Fibroblast of lung (primary cell): Measurements from ENCODE around the gene FYN. TPM values are rescaled to one million over a fixed set of nuclear protein-coding genes. Genes with fewer than 3 reads are reported as not detected.
A peak's percentile ranks its signal among the peaks of the same experiment; 100 is the strongest.

Source experiments
- DNase-seq, 2 donors: peaks; one replicate each; pipeline versions ENCODE4 v3.0.0 to v3.0.0-alpha.2; 2010; ENCODE audit warnings: low read depth in 2 of 2
- H2AFZ ChIP-seq: 2 replicates; pipeline ENCODE4 v1.5.1; 2012; ENCODE audit warnings: low read length, control low read depth, inconsistent platforms
- H3K27ac ChIP-seq: 2 replicates; pipeline ENCODE4 v1.5.1; 2011; ENCODE audit warnings: low read length, control low read depth; ENCODE audit not compliant: insufficient read depth
- H3K27me3 ChIP-seq: 2 replicates; pipeline ENCODE4 v1.5.1; 2011; ENCODE audit warnings: mild to moderate bottlenecking, low read length; ENCODE audit not compliant: control insufficient read depth, insufficient read depth
- H3K36me3 ChIP-seq: 2 replicates; pipeline ENCODE4 v1.5.1; 2011; ENCODE audit warnings: low read length; ENCODE audit not compliant: control insufficient read depth, insufficient read depth
- H3K4me1 ChIP-seq: 2 replicates; pipeline ENCODE4 v1.5.1; 2011; ENCODE audit warnings: low read length; ENCODE audit not compliant: control insufficient read depth, insufficient read depth; ENCODE audit errors: extremely low read depth
- H3K4me2 ChIP-seq: 2 replicates; pipeline ENCODE4 v1.5.1; 2011; ENCODE audit warnings: low read length, control low read depth; ENCODE audit not compliant: insufficient read depth; ENCODE audit errors: extremely low read depth
- H3K4me3 ChIP-seq, 4 experiments: fragments of 200-600 bp in 1 of 4; sonication (generic) in 1 of 4; replicated peaks in 1 of 4; 2 replicates each; pipeline ENCODE4 v1.5.1; 2011 to 2016; ENCODE audit warnings: low read length in 4 of 4, low read depth in 3 of 4, mild to moderate bottlenecking in 3 of 4, control low read depth in 2 of 4, inconsistent platforms in 1 of 4, mixed read lengths in 1 of 4; ENCODE audit not compliant: insufficient read depth in 1 of 4; ENCODE audit errors: control extremely low read depth in 1 of 4
- H3K79me2 ChIP-seq: 2 replicates; pipeline ENCODE4 v1.5.1; 2012; ENCODE audit warnings: mild to moderate bottlenecking, low read length, inconsistent platforms; ENCODE audit not compliant: control insufficient read depth, insufficient read depth
- H3K9ac ChIP-seq: 2 replicates; pipeline ENCODE4 v1.5.1; 2011; ENCODE audit warnings: mild to moderate bottlenecking, low read length, control low read depth; ENCODE audit not compliant: insufficient read depth
- H3K9me3 ChIP-seq: 2 replicates; pipeline ENCODE4 v1.5.1; 2012; ENCODE audit warnings: low read depth, low read length; ENCODE audit not compliant: control insufficient read depth, insufficient read depth
- H4K20me1 ChIP-seq: 2 replicates; pipeline ENCODE4 v1.5.1; 2011; ENCODE audit warnings: low read length; ENCODE audit not compliant: control insufficient read depth, insufficient read depth; ENCODE audit errors: extremely low read depth
- EZH2 ChIP-seq: IDR thresholded peaks from 2 replicates; pipeline ENCODE4 v1.5.1; 2012; ENCODE audit warnings: low read length, control low read depth, mild to moderate bottlenecking; ENCODE audit errors: missing control alignments
- polyA plus RNA-seq, 2 donors: library from polyadenylated mRNA; depleted of rRNA in 1 of 2; stranded (reverse) in 1 of 2; unstranded in 1 of 2; fragments of >200 nt; gene quantifications; 2 replicates each; pipeline ENCODE4 v1.2.1, GENCODE V29; 2011 to 2012; ENCODE audit warnings: missing spikeins in 1 of 2
- total RNA-seq: library from RNA; depleted of rRNA; stranded (reverse); fragments of >200 nt; gene quantifications from 2 replicates; pipeline ENCODE4 v1.2.1, GENCODE V29; 2014
- TF ChIP-seq, protein P1 (sequence below), 2 donors: IDR thresholded peaks in 1 of 2; conservative IDR thresholded peaks in 1 of 2; 1 replicate in 1 of 2; 2 replicates in 1 of 2; pipeline ENCODE4 v1.5.1; 2011 to 2012; ENCODE audit warnings: low read length in 2 of 2, control low read depth in 1 of 2, inconsistent platforms in 1 of 2, low read depth in 1 of 2, mild to moderate bottlenecking in 1 of 2

FYN gene
- total and polyA plus RNA-seq, 2 donors (not counting 1 experiment from before 2014, with no cell fraction given) = 64.7 TPM

DNA sequence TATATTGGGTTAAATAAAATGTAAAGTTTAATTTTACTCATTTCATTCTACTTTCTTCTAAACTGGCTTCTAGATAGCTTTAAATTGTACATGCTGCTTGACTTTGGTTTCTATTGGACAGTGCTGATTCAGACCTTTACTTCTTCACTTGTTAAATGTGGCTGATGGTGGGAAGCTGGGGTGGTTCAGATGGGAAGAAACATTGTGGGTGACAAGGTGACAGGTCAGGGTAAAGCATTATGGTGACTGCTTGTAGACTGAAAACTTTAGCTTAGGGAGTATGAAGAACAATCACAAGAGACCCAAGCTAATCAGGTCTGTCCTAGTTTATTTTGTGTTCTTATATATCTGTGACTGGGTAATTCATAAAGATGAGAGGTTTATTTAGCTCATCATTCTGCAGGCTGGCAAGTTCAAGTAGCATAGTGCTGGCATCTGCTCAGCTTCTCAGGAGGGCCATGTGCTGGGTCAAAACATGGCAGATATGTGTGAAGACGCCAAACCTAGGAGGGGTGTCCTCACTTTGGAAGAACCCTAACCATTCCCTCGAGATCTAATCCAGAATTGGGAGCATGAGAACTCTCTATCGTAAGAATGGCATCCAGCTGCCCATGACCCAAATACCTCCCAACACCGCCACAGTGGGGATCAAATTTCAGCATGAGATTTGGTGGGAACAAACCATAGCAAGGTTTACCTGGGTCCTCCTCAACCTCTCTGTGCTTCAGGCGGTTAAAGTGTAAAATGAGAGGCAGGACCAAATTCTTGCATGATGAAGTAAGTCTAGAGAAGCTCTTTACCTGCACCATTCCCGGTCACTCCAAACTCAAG, 102.8 kb downstream of the FYN start:
- Histone ChIP-seq H3K36me3 (no peaks in the 10 kb centered on the region), H3K4me2 (no peak overlapping the region), H3K4me3 (no peak overlapping the region), H3K79me2 (no peaks in the 10 kb centered on the region), H3K9me3 (no peaks in the 10 kb centered on the region), H4K20me1 (peaks cover 2% of the 10 kb centered on the region), H3K9ac (no peak overlapping the region), H3K4me1 (peaks cover 2% of the 10 kb centered on the region), H3K27me3 (no peaks in the 10 kb centered on the region), H2AFZ (no peak overlapping the region), H3K27ac (no peak overlapping the region)
- TF ChIP-seq EZH2 = no peak
- TF ChIP-seq, protein P1, sequence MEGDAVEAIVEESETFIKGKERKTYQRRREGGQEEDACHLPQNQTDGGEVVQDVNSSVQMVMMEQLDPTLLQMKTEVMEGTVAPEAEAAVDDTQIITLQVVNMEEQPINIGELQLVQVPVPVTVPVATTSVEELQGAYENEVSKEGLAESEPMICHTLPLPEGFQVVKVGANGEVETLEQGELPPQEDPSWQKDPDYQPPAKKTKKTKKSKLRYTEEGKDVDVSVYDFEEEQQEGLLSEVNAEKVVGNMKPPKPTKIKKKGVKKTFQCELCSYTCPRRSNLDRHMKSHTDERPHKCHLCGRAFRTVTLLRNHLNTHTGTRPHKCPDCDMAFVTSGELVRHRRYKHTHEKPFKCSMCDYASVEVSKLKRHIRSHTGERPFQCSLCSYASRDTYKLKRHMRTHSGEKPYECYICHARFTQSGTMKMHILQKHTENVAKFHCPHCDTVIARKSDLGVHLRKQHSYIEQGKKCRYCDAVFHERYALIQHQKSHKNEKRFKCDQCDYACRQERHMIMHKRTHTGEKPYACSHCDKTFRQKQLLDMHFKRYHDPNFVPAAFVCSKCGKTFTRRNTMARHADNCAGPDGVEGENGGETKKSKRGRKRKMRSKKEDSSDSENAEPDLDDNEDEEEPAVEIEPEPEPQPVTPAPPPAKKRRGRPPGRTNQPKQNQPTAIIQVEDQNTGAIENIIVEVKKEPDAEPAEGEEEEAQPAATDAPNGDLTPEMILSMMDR (conservative IDR thresholded peaks at IDR 0.05 in 1 of 2, IDR thresholded peaks at IDR 0.05 in 1 of 2; ENCODE audit: low read depth in 1 of 2, low read length in 2 of 2) = no peak
- DNase-seq = no peak

DNA sequence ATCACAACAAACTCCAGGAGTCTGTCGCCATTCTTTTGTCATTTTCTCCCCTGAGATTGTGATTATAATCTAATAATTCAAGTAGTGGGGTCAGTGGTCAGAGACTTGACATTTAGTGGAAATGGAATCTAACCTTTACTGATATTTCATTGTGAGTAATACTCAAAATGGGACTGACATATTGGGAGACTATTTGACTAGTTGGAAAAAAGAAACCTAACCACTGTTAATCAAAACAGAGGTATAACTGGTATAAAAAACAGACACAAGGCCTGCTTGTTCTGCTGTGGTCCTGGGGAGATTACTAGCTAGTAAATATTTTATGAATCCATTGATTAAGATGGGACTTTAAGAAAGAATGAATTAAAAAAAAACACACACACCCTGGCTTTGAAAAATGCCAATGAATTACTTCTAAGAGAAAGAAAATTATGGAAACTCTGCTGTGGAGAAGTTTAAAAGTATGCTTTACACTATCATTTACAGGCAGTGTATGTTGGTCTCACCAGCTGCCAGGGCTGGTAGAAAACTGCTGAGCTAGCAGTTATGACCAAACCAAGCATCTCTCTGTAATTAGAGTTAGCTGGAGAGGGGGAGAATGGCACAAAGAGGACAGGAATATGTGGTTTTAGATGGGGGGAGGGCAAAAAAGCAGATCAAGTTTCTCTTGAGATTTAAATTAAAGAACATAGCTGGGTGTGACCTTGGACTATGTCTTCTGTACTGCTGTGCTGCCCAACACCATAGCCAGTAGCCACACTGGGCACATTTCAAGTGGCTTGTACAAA, 103.7 kb downstream of the FYN start:
- no peak overlapping the region for H3K9ac ChIP-seq
- no peaks in the 10 kb centered on the region for H3K36me3 ChIP-seq
- H3K4me3 ChIP-seq = no peak overlapping the region
- H3K4me1 ChIP-seq = peaks cover 2% of the 10 kb centered on the region
- DNase-seq = peak in 1 of 2 donors; percentile 45
- TF ChIP-seq, protein P1 (conservative IDR thresholded peaks at IDR 0.05 in 1 of 2, IDR thresholded peaks at IDR 0.05 in 1 of 2; ENCODE audit: low read depth in 1 of 2, low read length in 2 of 2) = no peak
- TF ChIP-seq EZH2 = no peak
- H3K27ac ChIP-seq = no peak overlapping the region
- H3K4me2 ChIP-seq = no peak overlapping the region
- H3K27me3 ChIP-seq = no peaks in the 10 kb centered on the region
- H3K9me3 ChIP-seq = no peaks in the 10 kb centered on the region
- H4K20me1 ChIP-seq = peaks cover 2% of the 10 kb centered on the region
- no peaks in the 10 kb centered on the region for H3K79me2 ChIP-seq
- H2AFZ ChIP-seq = no peak overlapping the region

DNA sequence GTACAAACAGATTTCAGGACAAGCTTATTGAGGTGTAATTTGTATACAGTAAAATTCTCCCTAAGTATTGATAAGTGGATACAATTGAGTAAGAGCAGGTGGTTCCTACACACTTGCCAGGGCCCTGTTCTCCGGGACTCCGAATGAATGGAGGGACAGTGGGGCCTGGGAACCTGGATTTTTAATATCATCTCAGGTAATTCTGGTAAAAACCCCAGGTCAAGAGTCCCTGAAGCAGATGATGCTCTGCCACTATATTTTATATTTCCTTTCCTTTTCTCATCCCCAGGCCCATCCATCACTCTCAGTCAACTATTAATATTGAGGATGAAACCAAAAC, 104.9 kb downstream of the FYN start:
- Histone ChIP-seq H3K27ac (no peak overlapping the region), H3K9ac (no peak overlapping the region), H3K4me3 (no peak overlapping the region), H2AFZ (no peak overlapping the region), H3K27me3 (no peaks in the 10 kb centered on the region), H4K20me1 (peaks cover 2% of the 10 kb centered on the region), H3K36me3 (no peaks in the 10 kb centered on the region), H3K4me2 (no peak overlapping the region), H3K4me1 (peaks cover 6% of the 10 kb centered on the region), H3K79me2 (no peaks in the 10 kb centered on the region), H3K9me3 (no peaks in the 10 kb centered on the region)
- TF ChIP-seq EZH2 = no peak
- TF ChIP-seq, protein P1 (conservative IDR thresholded peaks at IDR 0.05 in 1 of 2, IDR thresholded peaks at IDR 0.05 in 1 of 2; ENCODE audit: low read depth in 1 of 2, low read length in 2 of 2) = no peak
- DNase-seq = no peak
